Measurements from ENCODE around the gene ESR1.

GRCh38 chr6:152142105-152142504 is 334.6 kb downstream of the ESR1 start:
- TF ChIP-seq POLR2A (IDR thresholded peaks at IDR 0.05): no peak
- TF ChIP-seq CTCF (IDR thresholded peaks at IDR 0.05): no peak
